Ovary (tissue), 9 donors: Measurements from ENCODE around the gene LGALS7. TPM values are rescaled to one million over a fixed set of nuclear protein-coding genes. Genes with fewer than 3 reads are reported as not detected.
"Not testable (repeated sequence)": the region's sequence is repeated elsewhere in the genome, so short reads cannot be mapped to it uniquely, and the experiment has no call there.

Source experiments
- DNase-seq, 5 donors: peaks; one replicate each; pipeline ENCODE4 v3.0.0-alpha.2; 2019 to 2020
- H3K27ac ChIP-seq, 2 donors: fragments of 200-600 bp; one replicate each; pipeline versions ENCODE4 v1.5.1 to v1.8.0; 2019 to 2022
- H3K27me3 ChIP-seq: fragments of 200-600 bp; one replicate; pipeline ENCODE4 v1.8.0; 2022
- H3K36me3 ChIP-seq: fragments of 200-600 bp; sonication (generic); one replicate; pipeline ENCODE4 v1.5.1; 2019
- H3K4me1 ChIP-seq: one replicate; pipeline ENCODE4 v1.8.1; 2013; ENCODE audit warnings: mild to moderate bottlenecking, moderate library complexity; ENCODE audit not compliant: insufficient read depth
- H3K4me3 ChIP-seq: fragments of 200-600 bp; sonication (generic); one replicate; pipeline ENCODE4 v1.5.1; 2017
- H3K9me3 ChIP-seq, 2 donors: fragments of 200-600 bp in 1 of 2; sonication (generic) in 1 of 2; one replicate each; pipeline versions ENCODE4 v1.5.1 to v1.8.1; 2013 to 2019; ENCODE audit warnings: mild to moderate bottlenecking in 1 of 2, moderate library complexity in 1 of 2
- CTCF ChIP-seq, 3 donors: fragments of 450-650 bp in 2 of 3; fragments of 200-600 bp in 1 of 3; IDR thresholded peaks; one replicate each; pipeline versions ENCODE4 v1.5.1 to v1.8.0; 2016 to 2022; ENCODE audit warnings: antibody characterized with exemption in 3 of 3, mild to moderate bottlenecking in 1 of 3
- EP300 ChIP-seq: sonication (generic); formaldehyde crosslinking; IDR thresholded peaks from one replicate; pipeline ENCODE4 v1.6.1; 2017; ENCODE audit warnings: antibody characterized with exemption
- POLR2A ChIP-seq: fragments of 450-650 bp; IDR thresholded peaks from one replicate; pipeline ENCODE4 v1.6.1; 2017; ENCODE audit warnings: antibody characterized with exemption, mild to moderate bottlenecking, moderate library complexity
- WGBS, 3 donors: extraction: QIAGEN DNeasy Blood & Tissue Kit in 1 of 3; methylation state at CpG; one replicate each; pipeline versions ENCODE4 v1.1.5 to v1.1.7; 2013 to 2017; 5-methylcytosine and 5-hydroxymethylcytosine counted together
- intact Hi-C, 4 donors: fragments of 100-400 bp; cut with DNase I; formaldehyde crosslinking; loops; one replicate each; pipeline versions ENCODE4 v1.11.0 to v1.15.1; 2022 to 2023
- polyA plus RNA-seq, 2 donors: library from polyadenylated mRNA; stranded (reverse); fragments of 200-250 nt in 1 of 2; fragments of 350-450 nt in 1 of 2; fragmentation: Illumina TruSeq in 1 of 2; extraction: RNeasy Lipid Tissue Mini Kit (QIAGEN cat#74804) in 1 of 2; gene quantifications; one replicate each; pipeline ENCODE4 v1.2.3, GENCODE V29; 2013 to 2014
- total RNA-seq, 7 donors: library from RNA; depleted of rRNA in 2 of 7; stranded (reverse); fragments of >200 nt in 2 of 7; fragmentation: NEBNext Ultra II Directional in 3 of 7; extraction: Animal tissue kit (Norgen Biotek cat#: 25700) in 3 of 7; gene quantifications; one replicate each; pipeline versions ENCODE4 v1.1.0 to v1.2.4, GENCODE V29; 2016 to 2023
- donor health status: DM: no; HTN: no; CAD: no; lungs with moderate emphysema.
- donor health status: DM: no; HTN: no; CAD: no.
- donor health status: Bipolar disorder and iron deficiency.
- donor health status: DM: yes; HTN: yes; CAD: no.
- donor health status: DM: no; HTN: no; CAD: no.
- donor health status: DM: yes; HTN: yes; CAD: no.

LGALS7 gene
- total and polyA plus RNA-seq, 9 donors: 0.69 to 0.84 (median 0.79) TPM; not detected in 6

- no peaks in the 10 kb centered on the region for H3K9me3 ChIP-seq
- WGBS, 3 donors: 73 to 85% (median 78%) methylated on average over 12 to 13 of the region's 13 CpGs
- H3K4me3 ChIP-seq: no peak overlapping the region
- DNase-seq: no peak
- no peak overlapping the region for H3K27ac ChIP-seq
- intact Hi-C loops: loop anchor here in 1 of 4 donors (2.0 kb wide), 1 partner anchor 18 kb away; no protein-coding TSS in a partner anchor
- no peaks in the 10 kb centered on the region for H3K27me3 ChIP-seq
- H3K36me3 ChIP-seq: no peaks in the 10 kb centered on the region
- no peak for TF ChIP-seq POLR2A
- no peak for TF ChIP-seq CTCF (IDR thresholded peaks at IDR 0.05)
- TF ChIP-seq EP300: no peak
- H3K4me1 ChIP-seq: peaks cover 6% of the 10 kb centered on the region
Observed at GRCh38 chr19:38774181-38774950, 1.0 kb upstream of the LGALS7 start.

- DNase-seq, H3K4me1 ChIP-seq, H3K4me3 ChIP-seq, intact Hi-C loops, H3K36me3 ChIP-seq, H3K27me3 ChIP-seq, H3K9me3 ChIP-seq, H3K27ac ChIP-seq: not testable (repeated sequence)
- 27% methylated on average over 7 of the region's 30 CpGs; no CpG with 5 or more reads in 2 of the 3 donors for WGBS, 3 donors
Observed at GRCh38 chr19:38771569-38771968, 1.7 kb downstream of the LGALS7 start.

- H3K4me3 ChIP-seq, intact Hi-C loops, H3K4me1 ChIP-seq, DNase-seq, H3K9me3 ChIP-seq, H3K36me3 ChIP-seq, H3K27me3 ChIP-seq, H3K27ac ChIP-seq: not testable (repeated sequence)
- WGBS, 3 donors: 12 to 14% methylated on average over 1 of the region's 22 CpGs; no CpG with 5 or more reads in 1 of the 3 donors
Observed at GRCh38 chr19:38770949-38771275, 2.4 kb downstream of the LGALS7 start.

GRCh38 chr19:38770228-38770948 is 2.9 kb downstream of the LGALS7 start:
- H3K36me3 ChIP-seq, H3K9me3 ChIP-seq, H3K27ac ChIP-seq, intact Hi-C loops, H3K4me3 ChIP-seq, H3K27me3 ChIP-seq, H3K4me1 ChIP-seq, DNase-seq: not testable (repeated sequence)
- 5 to 7% (median 5%) methylated on average over 9 to 25 of the region's 58 CpGs for WGBS, 3 donors

GRCh38 chr19:38769635-38770211 is 3.6 kb downstream of the LGALS7 start:
- no peak overlapping the region for H3K27ac ChIP-seq
- TF ChIP-seq CTCF (IDR thresholded peaks at IDR 0.05) (peak; percentile 30 to 84 (median 80)), EP300 (no peak)
- no peak overlapping the region for H3K4me3 ChIP-seq

More at GRCh38 chr19:38769635-38770211, 3.6 kb downstream of the LGALS7 start:
- DNase-seq: peak; percentile 75 to 90 (median 83)
- no peaks in the 10 kb centered on the region for H3K27me3 ChIP-seq
- intact Hi-C loops: no loop called here
- peaks cover 5% of the 10 kb centered on the region for H3K4me1 ChIP-seq
- H3K36me3 ChIP-seq: no peaks in the 10 kb centered on the region
- H3K9me3 ChIP-seq: no peaks in the 10 kb centered on the region
- WGBS, 3 donors: 11 to 16% (median 12%) methylated on average over 27 to 42 of the region's 42 CpGs
